Ascending aorta (tissue), 2 donors: Measurements from ENCODE around the gene SLC22A13. TPM values are rescaled to one million over a fixed set of nuclear protein-coding genes. Genes with fewer than 3 reads are reported as not detected.

Experiments
- DNase-seq, 2 donors: peaks; one replicate each; pipeline ENCODE4 v3.0.0-alpha.2; 2019; ENCODE audit warnings: low spot score in 2 of 2
- H3K27ac ChIP-seq, 2 donors: fragments of 200-600 bp; sonication (generic); one replicate each; pipeline ENCODE4 v1.5.1; 2016 to 2017; ENCODE audit warnings: mild to moderate bottlenecking in 1 of 2
- H3K27me3 ChIP-seq: fragments of 200-600 bp; sonication (generic); one replicate; pipeline ENCODE4 v1.5.1; 2017
- H3K36me3 ChIP-seq, 2 donors: fragments of 200-600 bp; sonication (generic); one replicate each; pipeline ENCODE4 v1.5.1; 2016
- H3K4me1 ChIP-seq, 2 donors: fragments of 200-600 bp; sonication (generic); one replicate each; pipeline ENCODE4 v1.5.1; 2016 to 2017; ENCODE audit warnings: mild to moderate bottlenecking in 1 of 2
- H3K4me3 ChIP-seq, 2 donors: fragments of 200-600 bp; sonication (generic); one replicate each; pipeline ENCODE4 v1.5.1; 2016 to 2017; ENCODE audit warnings: mild to moderate bottlenecking in 1 of 2
- H3K9me3 ChIP-seq, 2 donors: fragments of 200-600 bp; sonication (generic); one replicate each; pipeline ENCODE4 v1.5.1; 2016
- intact Hi-C: fragments of 100-400 bp; cut with DNase I; formaldehyde crosslinking; loops from one replicate; pipeline ENCODE4 v1.15.1; 2023
- total RNA-seq: library from RNA; depleted of rRNA; stranded (reverse); fragments of >200 nt; gene quantifications from one replicate; pipeline ENCODE4 v1.1.0, GENCODE V29; 2016
- TF ChIP-seq, protein P1 (sequence below), 3 experiments: fragments of 200-600 bp in 2 of 3; fragments of 450-650 bp in 1 of 3; sonication (generic) in 2 of 3; IDR thresholded peaks; one replicate each; pipeline ENCODE4 v1.5.1; 2016 to 2019; ENCODE audit warnings: antibody characterized with exemption in 3 of 3, mild to moderate bottlenecking in 1 of 3, moderate library complexity in 1 of 3

SLC22A13 gene
- total RNA-seq, 1 donor from 2014 or later = not detected

DNA sequence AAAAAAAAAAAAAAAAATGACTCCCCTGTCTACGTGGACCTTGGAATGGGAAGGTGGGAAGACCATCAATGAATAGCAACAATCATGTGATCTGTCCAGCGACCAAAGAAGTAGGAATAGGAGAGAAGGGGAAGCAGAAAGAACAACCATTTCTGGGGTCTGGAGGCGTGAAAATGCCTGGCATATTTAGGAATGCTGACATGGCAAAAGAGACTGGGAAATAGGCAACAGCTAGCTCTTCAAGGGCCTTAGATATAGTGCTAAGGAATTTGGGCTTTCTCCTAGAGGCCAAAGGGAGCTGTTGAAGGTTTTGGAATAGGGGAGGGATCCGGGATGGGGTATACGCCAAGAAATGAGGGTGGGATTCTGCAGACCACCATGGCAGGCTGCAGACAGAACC is 5.9 kb downstream of the SLC22A13 start:
- no peak overlapping the region for H3K27ac ChIP-seq
- no peaks in the 10 kb centered on the region for H3K27me3 ChIP-seq
- no peak overlapping the region for H3K4me3 ChIP-seq
- DNase-seq = no peak
- H3K4me1 ChIP-seq = no peaks in the 10 kb centered on the region
- intact Hi-C loops = no loop called here
- H3K36me3 ChIP-seq = peaks cover 0 to 8% of the 10 kb centered on the region in 2 donors
- TF ChIP-seq, protein P1, sequence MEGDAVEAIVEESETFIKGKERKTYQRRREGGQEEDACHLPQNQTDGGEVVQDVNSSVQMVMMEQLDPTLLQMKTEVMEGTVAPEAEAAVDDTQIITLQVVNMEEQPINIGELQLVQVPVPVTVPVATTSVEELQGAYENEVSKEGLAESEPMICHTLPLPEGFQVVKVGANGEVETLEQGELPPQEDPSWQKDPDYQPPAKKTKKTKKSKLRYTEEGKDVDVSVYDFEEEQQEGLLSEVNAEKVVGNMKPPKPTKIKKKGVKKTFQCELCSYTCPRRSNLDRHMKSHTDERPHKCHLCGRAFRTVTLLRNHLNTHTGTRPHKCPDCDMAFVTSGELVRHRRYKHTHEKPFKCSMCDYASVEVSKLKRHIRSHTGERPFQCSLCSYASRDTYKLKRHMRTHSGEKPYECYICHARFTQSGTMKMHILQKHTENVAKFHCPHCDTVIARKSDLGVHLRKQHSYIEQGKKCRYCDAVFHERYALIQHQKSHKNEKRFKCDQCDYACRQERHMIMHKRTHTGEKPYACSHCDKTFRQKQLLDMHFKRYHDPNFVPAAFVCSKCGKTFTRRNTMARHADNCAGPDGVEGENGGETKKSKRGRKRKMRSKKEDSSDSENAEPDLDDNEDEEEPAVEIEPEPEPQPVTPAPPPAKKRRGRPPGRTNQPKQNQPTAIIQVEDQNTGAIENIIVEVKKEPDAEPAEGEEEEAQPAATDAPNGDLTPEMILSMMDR (IDR thresholded peaks at IDR 0.05) = no peak
- H3K9me3 ChIP-seq = no peaks in the 10 kb centered on the region

DNA sequence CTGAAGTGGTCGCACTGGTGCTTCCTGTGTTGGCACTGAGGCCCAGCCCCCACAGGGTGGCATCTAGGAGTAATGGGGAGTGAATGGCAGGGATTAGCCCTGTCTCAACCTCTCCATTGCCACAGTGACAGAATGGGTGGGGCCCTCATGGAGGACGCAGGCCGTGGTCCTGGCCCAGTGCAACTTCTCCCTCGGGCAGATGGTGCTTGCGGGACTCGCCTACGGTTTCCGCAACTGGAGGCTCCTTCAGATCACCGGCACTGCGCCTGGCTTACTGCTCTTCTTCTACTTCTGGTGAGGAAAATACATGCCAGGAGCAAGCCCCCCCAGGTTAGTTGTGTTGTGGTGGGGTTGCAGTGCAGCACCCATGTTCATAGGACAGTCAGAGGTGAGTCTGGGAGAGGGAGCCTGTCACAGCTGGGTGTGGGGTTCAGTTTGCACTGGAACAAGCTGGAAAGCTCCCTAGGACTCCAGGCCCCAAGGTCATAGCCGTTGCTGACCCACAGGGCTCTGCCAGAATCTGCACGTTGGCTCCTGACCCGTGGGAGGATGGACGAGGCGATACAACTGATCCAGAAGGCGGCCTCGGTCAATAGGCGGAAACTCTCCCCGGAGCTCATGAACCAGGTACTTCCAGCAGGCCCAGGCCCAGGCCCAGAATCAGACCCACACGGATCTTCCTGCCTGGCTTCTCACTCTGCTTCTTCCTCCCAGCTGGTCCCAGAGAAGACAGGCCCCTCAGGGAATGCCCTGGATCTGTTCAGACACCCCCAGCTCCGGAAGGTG is 9.4 kb downstream of the SLC22A13 start:
- Histone ChIP-seq H3K9me3 (no peaks in the 10 kb centered on the region), H3K4me3 (no peak overlapping the region), H3K4me1 (no peaks in the 10 kb centered on the region), H3K36me3 (peaks cover 0 to 13% of the 10 kb centered on the region in 2 donors), H3K27me3 (no peaks in the 10 kb centered on the region), H3K27ac (no peak overlapping the region)
- TF ChIP-seq, protein P1 (IDR thresholded peaks at IDR 0.05) = no peak
- DNase-seq = no peak
- intact Hi-C loops = no loop called here

DNA sequence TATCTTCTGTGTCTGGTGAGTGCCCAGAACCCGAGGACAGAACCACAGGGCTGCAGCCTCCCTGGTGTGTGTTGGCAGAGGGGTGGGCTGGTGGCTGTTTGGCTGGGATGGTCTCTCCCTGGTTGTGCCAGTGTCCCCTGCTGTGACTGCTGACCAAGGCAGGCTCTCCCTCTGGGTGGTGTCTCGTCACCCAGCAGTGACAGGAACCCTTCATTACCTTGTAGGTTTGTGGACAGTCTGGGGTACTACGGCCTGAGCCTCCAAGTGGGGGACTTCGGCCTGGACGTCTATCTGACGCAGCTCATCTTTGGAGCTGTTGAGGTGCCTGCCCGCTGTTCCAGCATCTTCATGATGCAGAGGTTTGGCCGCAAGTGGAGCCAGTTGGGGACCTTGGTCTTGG is 10.0 kb downstream of the SLC22A13 start:
- H3K27ac ChIP-seq = no peak overlapping the region
- H3K4me3 ChIP-seq = no peak overlapping the region
- peaks cover 0 to 13% of the 10 kb centered on the region in 2 donors for H3K36me3 ChIP-seq
- no peaks in the 10 kb centered on the region for H3K27me3 ChIP-seq
- H3K9me3 ChIP-seq = no peaks in the 10 kb centered on the region
- DNase-seq = no peak
- intact Hi-C loops = no loop called here
- TF ChIP-seq, protein P1 (IDR thresholded peaks at IDR 0.05) = no peak
- H3K4me1 ChIP-seq = no peaks in the 10 kb centered on the region

DNA sequence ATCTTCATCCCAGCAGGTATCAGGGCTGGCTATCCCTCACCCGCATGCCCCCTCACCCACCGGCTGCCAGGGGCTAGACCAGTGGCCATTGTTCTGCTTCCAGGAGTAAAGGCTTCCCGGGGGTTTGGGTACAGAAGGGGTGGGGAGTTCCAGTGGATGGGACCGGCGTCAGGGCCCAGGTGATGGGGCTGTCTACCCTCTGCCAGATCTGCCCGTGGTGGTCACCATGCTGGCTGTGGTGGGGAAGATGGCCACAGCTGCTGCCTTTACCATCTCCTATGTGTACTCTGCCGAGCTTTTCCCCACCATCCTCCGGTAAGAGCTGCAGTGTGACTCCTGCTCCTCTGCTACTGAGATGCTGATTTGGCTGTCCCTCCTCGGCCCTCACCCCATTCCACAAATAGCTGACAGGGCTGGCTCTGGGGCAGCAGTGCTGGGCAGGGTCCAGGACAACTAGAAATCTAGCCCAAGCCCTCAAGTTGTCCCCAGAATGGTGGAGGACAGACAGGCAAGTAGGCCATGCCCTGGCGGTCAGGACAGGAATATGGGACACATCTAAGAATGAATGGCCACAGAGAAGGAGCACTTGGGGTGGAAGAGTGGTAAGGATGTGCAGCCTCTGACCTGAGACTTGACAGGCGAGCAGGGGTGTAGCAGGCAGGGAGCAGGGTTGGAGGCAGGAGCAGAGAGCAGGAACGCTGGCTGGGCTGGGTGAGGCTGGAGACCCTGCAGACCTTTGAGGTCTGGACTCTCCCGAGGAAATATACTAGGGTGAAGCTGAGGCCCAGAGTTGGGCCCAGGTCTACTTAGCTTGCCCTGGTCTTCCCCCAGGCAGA is 10.7 kb downstream of the SLC22A13 start:
- no peak overlapping the region for H3K27ac ChIP-seq
- TF ChIP-seq, protein P1 (IDR thresholded peaks at IDR 0.05) = no peak

DNA sequence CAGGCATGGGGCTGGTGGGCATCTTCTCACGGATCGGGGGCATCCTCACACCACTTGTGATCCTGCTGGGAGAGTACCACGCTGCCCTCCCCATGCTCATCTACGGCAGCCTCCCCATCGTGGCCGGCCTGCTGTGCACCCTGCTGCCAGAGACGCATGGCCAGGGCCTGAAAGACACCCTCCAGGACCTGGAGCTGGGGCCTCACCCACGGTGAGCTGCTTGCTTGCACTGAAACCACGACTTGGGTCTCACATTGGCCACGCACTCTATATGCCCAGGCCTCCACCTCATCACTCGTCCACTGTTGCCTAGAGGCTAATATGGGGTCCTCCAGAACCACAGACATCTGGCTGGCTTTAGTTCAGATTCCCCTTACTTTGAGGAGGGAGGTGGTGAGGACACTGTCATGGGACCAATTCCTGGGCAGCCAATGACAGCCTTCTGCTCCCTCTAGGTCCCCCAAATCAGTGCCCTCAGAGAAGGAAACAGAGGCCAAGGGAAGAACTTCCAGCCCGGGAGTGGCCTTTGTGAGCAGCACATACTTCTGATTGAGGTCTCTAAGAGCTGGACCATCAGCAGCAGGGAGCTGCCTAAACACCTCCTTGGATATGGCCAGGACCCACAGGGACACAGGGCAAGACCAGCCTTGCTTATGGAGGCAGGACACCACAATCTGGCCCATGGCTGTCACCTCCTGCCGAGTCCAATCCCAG is 11.5 kb downstream of the SLC22A13 start:
- Histone ChIP-seq H3K4me3 (no peak overlapping the region), H3K9me3 (no peaks in the 10 kb centered on the region), H3K27ac (no peak overlapping the region), H3K4me1 (no peaks in the 10 kb centered on the region), H3K27me3 (no peaks in the 10 kb centered on the region), H3K36me3 (peaks cover 0 to 13% of the 10 kb centered on the region in 2 donors)
- DNase-seq = no peak
- intact Hi-C loops = no loop called here
- TF ChIP-seq, protein P1 (IDR thresholded peaks at IDR 0.05) = no peak

More for the DNA sequence above, 10.7 kb downstream of the SLC22A13 start:
- H3K36me3 ChIP-seq = peaks cover 0 to 13% of the 10 kb centered on the region in 2 donors
- no peak overlapping the region for H3K4me3 ChIP-seq
- no peak for DNase-seq
- no peaks in the 10 kb centered on the region for H3K9me3 ChIP-seq
- no peaks in the 10 kb centered on the region for H3K4me1 ChIP-seq
- intact Hi-C loops = no loop called here
- no peaks in the 10 kb centered on the region for H3K27me3 ChIP-seq
